AG09309 (cell line): ENCODE measurements around the gene RASA3.

ENCODE experiments used
- DNase-seq: peaks from one replicate; pipeline ENCODE4 v3.0.0-alpha.2; 2010; ENCODE audit warnings: low read depth
- H3K4me3 ChIP-seq: 2 replicates; pipeline ENCODE4 v1.5.1; 2011; ENCODE audit warnings: mild to moderate bottlenecking, low read depth, low read length, moderate library complexity; ENCODE audit not compliant: control insufficient read depth
- TF ChIP-seq, protein P1 (sequence below): IDR thresholded peaks from 2 replicates; pipeline ENCODE4 v1.5.1; 2011; ENCODE audit warnings: mild to moderate bottlenecking, low read depth, low read length, inconsistent platforms; ENCODE audit not compliant: insufficient read depth, control insufficient read depth; ENCODE audit errors: missing control alignments

RASA3 gene

DNA sequence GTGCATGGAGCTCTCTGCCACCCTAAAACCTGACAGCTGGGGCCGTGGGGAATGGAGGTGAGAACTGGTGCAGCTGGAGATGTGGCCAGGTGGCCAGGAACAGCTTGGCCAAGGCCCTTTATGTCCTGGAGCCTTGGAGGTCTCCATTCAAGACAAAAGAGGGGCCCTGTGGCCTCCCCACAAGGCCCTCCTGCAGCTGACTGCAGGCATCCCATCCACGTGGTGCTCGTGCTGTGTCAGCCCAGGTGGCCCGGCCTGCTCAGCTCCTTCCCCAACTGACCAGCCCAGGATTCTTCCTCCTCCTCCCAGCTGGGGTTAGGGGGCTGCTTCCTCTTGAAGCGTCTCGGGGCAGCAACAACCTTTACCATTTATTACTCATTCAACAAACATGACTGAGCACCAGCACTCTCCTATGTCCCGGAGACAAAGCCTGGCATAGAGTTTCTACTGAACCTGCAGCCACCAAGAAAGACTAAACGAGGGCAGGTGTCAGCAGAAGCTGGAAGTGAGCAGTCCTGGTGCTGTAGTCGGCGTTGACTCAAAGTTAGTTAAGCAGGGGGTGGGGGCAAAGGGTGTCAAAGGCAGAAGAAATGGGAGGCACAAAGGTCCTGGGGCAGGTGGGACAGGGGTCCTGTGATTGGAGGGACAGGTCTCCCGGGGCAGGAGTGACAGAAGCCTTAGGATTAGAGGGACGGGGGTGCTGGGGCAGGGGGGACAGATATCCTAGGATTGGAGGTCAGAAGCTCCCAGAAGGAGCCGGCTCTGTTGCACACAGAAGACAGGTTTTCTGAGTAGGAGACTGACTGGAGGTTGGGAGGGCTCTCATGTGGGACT lies 135.3 kb downstream of the RASA3 start:
- TF ChIP-seq, protein P1, sequence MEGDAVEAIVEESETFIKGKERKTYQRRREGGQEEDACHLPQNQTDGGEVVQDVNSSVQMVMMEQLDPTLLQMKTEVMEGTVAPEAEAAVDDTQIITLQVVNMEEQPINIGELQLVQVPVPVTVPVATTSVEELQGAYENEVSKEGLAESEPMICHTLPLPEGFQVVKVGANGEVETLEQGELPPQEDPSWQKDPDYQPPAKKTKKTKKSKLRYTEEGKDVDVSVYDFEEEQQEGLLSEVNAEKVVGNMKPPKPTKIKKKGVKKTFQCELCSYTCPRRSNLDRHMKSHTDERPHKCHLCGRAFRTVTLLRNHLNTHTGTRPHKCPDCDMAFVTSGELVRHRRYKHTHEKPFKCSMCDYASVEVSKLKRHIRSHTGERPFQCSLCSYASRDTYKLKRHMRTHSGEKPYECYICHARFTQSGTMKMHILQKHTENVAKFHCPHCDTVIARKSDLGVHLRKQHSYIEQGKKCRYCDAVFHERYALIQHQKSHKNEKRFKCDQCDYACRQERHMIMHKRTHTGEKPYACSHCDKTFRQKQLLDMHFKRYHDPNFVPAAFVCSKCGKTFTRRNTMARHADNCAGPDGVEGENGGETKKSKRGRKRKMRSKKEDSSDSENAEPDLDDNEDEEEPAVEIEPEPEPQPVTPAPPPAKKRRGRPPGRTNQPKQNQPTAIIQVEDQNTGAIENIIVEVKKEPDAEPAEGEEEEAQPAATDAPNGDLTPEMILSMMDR: no peak
- H3K4me3 ChIP-seq: no peak overlapping the region
- DNase-seq: no peak

DNA sequence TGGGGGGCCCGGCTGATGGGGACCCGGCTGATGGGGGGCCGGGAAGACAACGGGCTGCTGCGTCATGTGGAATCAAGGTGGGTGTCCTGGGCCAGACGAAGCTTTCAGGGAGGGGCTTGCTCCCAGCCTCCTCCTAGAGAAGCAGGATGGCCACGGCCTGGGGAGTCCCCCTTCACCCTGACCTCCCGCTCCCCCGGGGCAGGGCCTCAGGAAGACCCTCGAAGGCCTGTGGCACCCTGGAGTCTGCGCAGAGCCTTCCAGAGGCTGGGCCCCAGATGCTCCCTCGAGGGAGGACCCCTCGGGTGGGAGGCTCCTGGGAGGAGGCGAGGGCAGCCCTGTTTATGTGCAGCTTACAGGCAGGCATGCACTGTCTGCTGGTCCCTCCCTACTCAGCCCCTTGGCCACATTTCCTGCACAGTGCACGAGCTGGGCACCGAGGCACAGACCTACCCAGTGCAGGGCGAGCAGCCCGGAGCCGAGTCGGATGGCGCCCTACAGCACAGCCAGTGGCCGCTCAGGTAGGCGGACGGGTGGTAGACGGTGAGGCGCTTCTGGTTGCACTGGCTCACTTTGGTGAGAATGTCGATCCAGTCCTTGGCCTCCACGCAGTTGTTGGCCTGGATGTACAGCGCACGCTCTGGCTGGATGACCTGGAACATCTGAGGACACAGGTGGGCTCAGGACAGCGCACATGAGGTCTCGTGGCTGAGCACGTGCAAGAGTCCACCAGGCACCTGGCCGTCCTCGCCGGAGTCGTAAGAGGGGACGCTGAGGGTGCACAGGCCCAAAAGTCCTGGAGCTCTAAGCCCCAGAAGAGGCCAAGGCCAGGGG lies 136.1 kb downstream of the RASA3 start:
- H3K4me3 ChIP-seq: no peak overlapping the region
- TF ChIP-seq, protein P1: no peak
- no peak for DNase-seq

DNA sequence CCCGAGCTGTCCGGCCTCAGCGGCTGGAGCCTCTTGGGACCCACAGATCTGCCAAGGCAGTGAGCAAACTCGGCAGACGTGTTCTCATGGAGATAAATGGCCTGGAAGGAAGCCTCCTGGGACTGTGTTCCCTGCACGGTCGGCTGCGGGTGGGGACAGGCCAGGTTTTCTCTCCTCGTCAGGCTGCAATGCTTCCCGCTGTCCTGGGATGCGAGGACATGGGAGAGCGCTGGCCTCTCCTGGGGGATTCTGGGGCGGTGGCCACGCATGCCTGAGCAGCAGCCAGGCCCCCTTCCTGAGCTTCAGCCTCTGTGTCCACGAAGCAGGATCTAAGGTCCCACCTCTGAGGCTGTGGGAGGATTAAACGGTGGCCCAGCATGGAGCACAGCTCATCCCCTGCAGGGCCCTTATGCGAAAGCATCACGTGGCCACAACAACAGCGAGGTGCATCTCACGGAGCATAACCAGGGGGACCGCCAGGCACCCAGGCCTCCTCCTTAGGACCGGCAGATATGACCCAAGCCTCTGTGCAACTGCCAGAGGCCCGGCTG lies 137.3 kb downstream of the RASA3 start:
- DNase-seq: no peak
- TF ChIP-seq, protein P1: no peak
- H3K4me3 ChIP-seq: no peak overlapping the region

DNA sequence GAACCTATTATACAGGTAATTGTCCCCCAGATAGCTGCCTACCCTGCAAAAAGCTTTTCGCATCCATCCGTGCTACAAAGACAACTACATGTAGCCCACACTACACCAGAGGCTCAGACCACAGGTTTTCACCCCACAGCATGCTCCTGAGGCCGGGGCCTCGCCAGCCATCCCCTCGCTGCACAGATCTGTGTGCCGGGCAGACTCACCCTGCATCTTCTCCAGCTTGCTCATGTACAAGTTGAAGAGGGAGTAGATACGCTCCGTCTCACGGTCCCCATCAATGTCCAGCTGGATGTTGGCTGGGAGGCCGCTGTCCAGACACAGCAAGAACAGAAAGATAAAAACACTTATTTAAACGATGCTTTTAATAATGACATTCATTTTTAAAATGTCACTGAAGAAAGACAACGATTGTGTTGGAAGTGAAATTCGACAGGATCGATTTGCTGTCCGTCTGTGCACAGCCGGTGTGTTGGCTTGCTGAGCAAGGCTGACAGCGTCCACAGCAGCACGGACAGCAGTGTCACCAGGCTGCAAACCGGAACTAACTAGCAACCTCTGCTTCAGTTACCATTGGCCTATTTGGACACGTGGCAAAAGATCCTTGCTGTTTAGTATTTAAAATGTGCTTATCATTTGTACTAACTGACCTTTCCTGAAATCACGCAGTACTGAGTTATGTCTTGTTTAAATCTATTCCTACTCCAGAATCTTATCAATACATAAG lies 140.0 kb downstream of the RASA3 start:
- DNase-seq: no peak
- TF ChIP-seq, protein P1: no peak
- no peak overlapping the region for H3K4me3 ChIP-seq

DNA sequence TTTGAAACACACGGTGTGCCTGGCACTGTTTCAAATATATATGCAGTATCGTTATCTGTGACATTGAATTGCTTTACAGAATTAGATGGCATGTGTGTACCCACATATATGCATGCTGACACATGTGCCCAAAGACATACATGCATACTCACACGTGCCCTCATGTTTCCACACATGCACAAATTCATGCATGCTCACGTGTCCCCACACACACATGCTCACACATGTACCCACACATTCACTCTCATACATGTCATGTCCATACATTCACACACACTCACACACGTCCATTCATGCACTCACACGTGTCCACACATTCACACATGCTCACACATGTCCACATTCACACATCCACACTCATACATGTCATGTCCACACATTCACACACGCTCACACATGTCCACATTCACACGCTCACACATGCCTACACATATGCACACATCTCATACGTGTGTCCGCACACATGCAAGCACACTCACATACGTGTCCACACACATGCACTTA lies 140.7 kb downstream of the RASA3 start:
- no peak for DNase-seq
- TF ChIP-seq, protein P1: no peak
- H3K4me3 ChIP-seq: no peak overlapping the region

DNA sequence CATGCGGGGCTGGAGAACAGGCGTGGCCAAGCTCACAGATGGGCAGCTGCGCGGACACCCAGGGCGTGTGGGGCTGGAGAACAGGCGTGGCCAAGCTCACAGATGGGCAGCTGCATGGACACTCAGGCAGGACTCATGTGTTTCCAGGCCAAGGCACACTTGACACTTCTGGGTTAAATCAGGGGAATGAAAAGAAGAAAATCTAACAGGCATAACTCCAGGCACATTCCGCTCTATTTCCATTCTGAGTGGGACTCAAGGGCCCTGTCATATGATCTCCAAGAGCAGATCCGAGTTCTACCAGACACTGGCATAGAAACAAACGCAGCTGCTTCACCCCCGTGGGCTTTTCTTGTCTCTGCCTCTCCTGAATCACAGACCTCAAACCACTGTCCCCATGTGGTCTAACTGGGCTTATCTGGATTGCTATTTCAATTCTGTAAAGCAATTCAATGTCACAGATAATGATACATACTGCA lies 141.2 kb downstream of the RASA3 start:
- TF ChIP-seq, protein P1: no peak
- DNase-seq: no peak
- H3K4me3 ChIP-seq: no peak overlapping the region
